Esophagus squamous epithelium (tissue), 5 donors: ENCODE data around the gene MPPED2. TPM values are rescaled to one million over a fixed set of nuclear protein-coding genes. Genes with fewer than 3 reads are reported as not detected.

Source experiments
- DNase-seq: peaks from one replicate; lab custom pipeline; 2025; lab: John Stamatoyannopoulos, UW
- H3K27ac ChIP-seq, 4 donors: fragments of 200-600 bp; sonication (generic); one replicate each; pipeline ENCODE4 v1.5.1; 2016 to 2019; ENCODE audit warnings: mild to moderate bottlenecking in 1 of 4
- H3K27me3 ChIP-seq, 4 donors: fragments of 200-600 bp; sonication (generic); 1 replicate in 3 of 4; 2 replicates in 1 of 4; pipeline versions ENCODE4 v1.5.1 to v1.6.0; 2017 to 2021; ENCODE audit warnings: antibody characterized with exemption in 1 of 4
- H3K36me3 ChIP-seq, 3 donors: fragments of 200-600 bp; sonication (generic); one replicate each; pipeline ENCODE4 v1.5.1; 2016 to 2019
- H3K4me1 ChIP-seq, 3 donors: fragments of 200-600 bp; sonication (generic); one replicate each; pipeline ENCODE4 v1.5.1; 2017 to 2019
- H3K4me3 ChIP-seq, 4 donors: fragments of 200-600 bp; sonication (generic); 1 replicate in 3 of 4; 2 replicates in 1 of 4; pipeline ENCODE4 v1.5.1; 2016 to 2019; ENCODE audit warnings: mild to moderate bottlenecking in 2 of 4, moderate library complexity in 1 of 4
- H3K9me3 ChIP-seq, 3 donors: fragments of 200-600 bp; sonication (generic); one replicate each; pipeline ENCODE4 v1.5.1; 2016 to 2019
- POLR2A ChIP-seq, 4 donors: fragments of 450-650 bp; IDR thresholded peaks; one replicate each; pipeline ENCODE4 v1.6.1; 2017; ENCODE audit warnings: antibody characterized with exemption in 4 of 4, mild to moderate bottlenecking in 4 of 4, moderate library complexity in 3 of 4
- WGBS, 2 donors: methylation state at CpG; one replicate each; pipeline ENCODE4 v1.1.5; 2018; 5-methylcytosine and 5-hydroxymethylcytosine counted together
- intact Hi-C: fragments of 100-400 bp; cut with DNase I; formaldehyde crosslinking; loops from one replicate; pipeline ENCODE4 v1.15.0; 2022
- total RNA-seq, 4 donors: library from RNA; depleted of rRNA; stranded (reverse); fragments of >200 nt; gene quantifications; one replicate each; pipeline ENCODE4 v1.1.0, GENCODE V29; 2016
- TF ChIP-seq, protein P1 (sequence below), 6 experiments: fragments of 450-650 bp in 4 of 6; fragments of 200-600 bp in 2 of 6; sonication (generic) in 2 of 6; IDR thresholded peaks; one replicate each; pipeline ENCODE4 v1.5.1; 2016 to 2019; ENCODE audit warnings: antibody characterized with exemption in 6 of 6, mild to moderate bottlenecking in 4 of 6, moderate library complexity in 4 of 6
- donor health status: DM: yes; HTN: yes; CAD: no.

The MPPED2 gene
- total RNA-seq, 4 donors from 2014 or later = 0.49 to 3.2 (median 1.8) TPM

DNA sequence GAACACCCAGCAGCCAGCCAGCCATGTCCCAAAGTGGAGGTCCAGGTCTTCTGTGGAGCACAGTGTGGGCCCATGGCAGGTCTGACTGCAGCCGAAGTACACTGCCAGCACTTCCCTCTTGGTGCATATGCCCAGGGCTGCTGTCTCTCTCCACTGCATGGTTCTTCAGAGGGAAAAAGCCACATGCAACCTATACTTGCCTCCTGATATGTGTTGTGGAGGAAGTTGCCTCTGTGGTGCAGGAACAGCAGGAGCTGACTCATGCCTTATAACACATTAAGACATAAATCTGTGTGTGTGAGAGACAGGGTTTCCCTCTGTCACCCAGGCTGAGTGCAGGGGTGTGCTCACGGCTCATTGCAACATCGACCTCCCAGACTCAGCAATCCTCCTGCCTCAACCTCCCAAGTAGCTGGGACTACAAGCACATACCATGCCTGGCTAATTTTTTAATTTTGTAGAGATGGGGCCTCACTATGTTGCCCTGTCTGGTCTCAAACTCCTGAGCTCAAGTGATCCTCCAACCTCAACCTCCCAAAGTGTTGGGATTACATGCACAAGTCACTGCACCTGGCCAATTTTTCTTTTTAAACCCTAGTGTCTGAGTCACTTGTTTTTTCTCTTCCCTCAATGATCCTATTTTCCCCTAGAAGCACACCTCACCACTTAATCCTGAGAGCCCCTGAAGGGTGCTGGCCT, 98.8 kb downstream of the MPPED2 start:
- 60 to 66% methylated on average over 3 of the region's 3 CpGs for WGBS, 2 donors
- peak overlapping the region in 1 of 4 donors; percentile 30 for H3K27ac ChIP-seq
- DNase-seq = no peak

GRCh38 chr11:30485756-30486155, 100.4 kb downstream of the MPPED2 start:
- no peak for TF ChIP-seq POLR2A (IDR thresholded peaks at IDR 0.05)
- TF ChIP-seq, protein P1, sequence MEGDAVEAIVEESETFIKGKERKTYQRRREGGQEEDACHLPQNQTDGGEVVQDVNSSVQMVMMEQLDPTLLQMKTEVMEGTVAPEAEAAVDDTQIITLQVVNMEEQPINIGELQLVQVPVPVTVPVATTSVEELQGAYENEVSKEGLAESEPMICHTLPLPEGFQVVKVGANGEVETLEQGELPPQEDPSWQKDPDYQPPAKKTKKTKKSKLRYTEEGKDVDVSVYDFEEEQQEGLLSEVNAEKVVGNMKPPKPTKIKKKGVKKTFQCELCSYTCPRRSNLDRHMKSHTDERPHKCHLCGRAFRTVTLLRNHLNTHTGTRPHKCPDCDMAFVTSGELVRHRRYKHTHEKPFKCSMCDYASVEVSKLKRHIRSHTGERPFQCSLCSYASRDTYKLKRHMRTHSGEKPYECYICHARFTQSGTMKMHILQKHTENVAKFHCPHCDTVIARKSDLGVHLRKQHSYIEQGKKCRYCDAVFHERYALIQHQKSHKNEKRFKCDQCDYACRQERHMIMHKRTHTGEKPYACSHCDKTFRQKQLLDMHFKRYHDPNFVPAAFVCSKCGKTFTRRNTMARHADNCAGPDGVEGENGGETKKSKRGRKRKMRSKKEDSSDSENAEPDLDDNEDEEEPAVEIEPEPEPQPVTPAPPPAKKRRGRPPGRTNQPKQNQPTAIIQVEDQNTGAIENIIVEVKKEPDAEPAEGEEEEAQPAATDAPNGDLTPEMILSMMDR (IDR thresholded peaks at IDR 0.05) = no peak
- H3K9me3 ChIP-seq = no peaks in the 10 kb centered on the region
- intact Hi-C loops = no loop called here
- no peak for DNase-seq
- no peak overlapping the region for H3K4me3 ChIP-seq
- no peaks in the 10 kb centered on the region for H3K36me3 ChIP-seq
- no peaks in the 10 kb centered on the region for H3K27me3 ChIP-seq
- H3K27ac ChIP-seq = no peak overlapping the region
- peaks cover 6 to 54% (median 8%) of the 10 kb centered on the region in 3 donors for H3K4me1 ChIP-seq
- WGBS, 2 donors = 88 to 96% methylated on average over 2 to 3 of the region's 3 CpGs

More for the DNA sequence above, 98.8 kb downstream of the MPPED2 start:
- H3K36me3 ChIP-seq = no peaks in the 10 kb centered on the region
- no peak for TF ChIP-seq POLR2A (IDR thresholded peaks at IDR 0.05)
- TF ChIP-seq, protein P1 (IDR thresholded peaks at IDR 0.05) = no peak
- H3K27me3 ChIP-seq = no peaks in the 10 kb centered on the region
- H3K4me3 ChIP-seq = no peak overlapping the region
- intact Hi-C loops = no loop called here
- H3K9me3 ChIP-seq = no peaks in the 10 kb centered on the region
- peaks cover 6 to 38% (median 8%) of the 10 kb centered on the region in 3 donors for H3K4me1 ChIP-seq

- no peak overlapping the region for H3K4me3 ChIP-seq
- H3K36me3 ChIP-seq = no peaks in the 10 kb centered on the region
- H3K27me3 ChIP-seq = no peaks in the 10 kb centered on the region
- H3K27ac ChIP-seq = no peak overlapping the region
- peaks cover 6 to 58% (median 8%) of the 10 kb centered on the region in 3 donors for H3K4me1 ChIP-seq
- TF ChIP-seq, protein P1 (IDR thresholded peaks at IDR 0.05) = no peak
- no peak for TF ChIP-seq POLR2A (IDR thresholded peaks at IDR 0.05)
- 93 to 94% methylated on average over 3 of the region's 3 CpGs for WGBS, 2 donors
- intact Hi-C loops = no loop called here
- H3K9me3 ChIP-seq = no peaks in the 10 kb centered on the region
- DNase-seq = no peak
These were observed 100.9 kb downstream of the MPPED2 start for GRCh38 chr11:30485222-30485621.

DNA sequence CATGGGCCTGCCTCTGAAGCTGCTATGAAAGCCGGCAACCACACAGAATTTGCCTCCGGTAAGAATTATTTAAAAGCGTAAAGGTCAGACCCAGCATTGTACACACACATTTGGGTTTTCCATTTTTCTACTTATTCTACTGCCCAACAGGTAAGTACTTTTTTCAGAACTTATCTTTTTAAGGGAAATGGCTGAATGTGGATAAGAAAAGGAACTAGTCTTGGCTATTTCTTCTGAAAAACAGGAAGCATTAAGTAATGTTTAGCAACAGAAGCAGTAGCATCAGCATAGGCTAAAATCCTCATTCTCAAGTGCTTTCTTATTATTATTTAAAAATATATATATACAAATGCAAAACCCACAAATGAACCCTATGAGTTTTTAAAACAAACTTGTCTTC, 103.1 kb downstream of the MPPED2 start:
- intact Hi-C loops = no loop called here
- H3K4me1 ChIP-seq = peaks cover 0 to 39% (median 4%) of the 10 kb centered on the region in 3 donors
- H3K36me3 ChIP-seq = no peaks in the 10 kb centered on the region
- no peaks in the 10 kb centered on the region for H3K9me3 ChIP-seq
- H3K27me3 ChIP-seq = no peaks in the 10 kb centered on the region
- H3K27ac ChIP-seq = peak overlapping the region in 1 of 4 donors; percentile 68
- no peak for DNase-seq
- TF ChIP-seq, protein P1 (IDR thresholded peaks at IDR 0.05) = no peak
- no peak overlapping the region for H3K4me3 ChIP-seq
- 23 to 31% methylated on average over 3 of the region's 3 CpGs for WGBS, 2 donors

GRCh38 chr11:30481796-30482195, 104.4 kb downstream of the MPPED2 start:
- Histone ChIP-seq H3K27ac (peak overlapping the region in 3 of 4 donors; percentile 3 to 68 (median 35)), H3K9me3 (no peaks in the 10 kb centered on the region), H3K4me1 (peaks cover 0 to 28% (median 0%) of the 10 kb centered on the region in 3 donors), H3K4me3 (no peak overlapping the region), H3K36me3 (no peaks in the 10 kb centered on the region), H3K27me3 (no peaks in the 10 kb centered on the region)
- WGBS, 2 donors = 48 to 54% methylated on average over 4 of the region's 4 CpGs
- intact Hi-C loops = no loop called here
- no peak for DNase-seq
- no peak for TF ChIP-seq POLR2A (IDR thresholded peaks at IDR 0.05)
- TF ChIP-seq, protein P1 (IDR thresholded peaks at IDR 0.05) = no peak
